GM19395 (cell line): ENCODE results near the gene OLIG3.

Experiments
- ATAC-seq: cut with Tn5 transposase; IDR thresholded peaks from one replicate; pipeline ENCODE4 v1.9.1; 2021; ENCODE audit warnings: mild to moderate bottlenecking, moderate library complexity; ENCODE audit not compliant: unreplicated experiment

The OLIG3 gene

GRCh38 chr6:137496909-137497720 is 2.9 kb upstream of the OLIG3 start:
- ATAC-seq: no peak

- no peak for ATAC-seq
These were observed 2.2 kb upstream of the OLIG3 start for GRCh38 chr6:137496368-137496767.

GRCh38 chr6:137495703-137496336 is 1.6 kb upstream of the OLIG3 start:
- ATAC-seq: no peak

- ATAC-seq: no peak
These were observed 951 bp upstream of the OLIG3 start for GRCh38 chr6:137494988-137495702.

GRCh38 chr6:137493218-137494038 is 766 bp downstream of the OLIG3 start:
- no peak for ATAC-seq

GRCh38 chr6:137492289-137493217 is 1.6 kb downstream of the OLIG3 start:
- no peak for ATAC-seq

- ATAC-seq: no peak
These were observed 2.7 kb downstream of the OLIG3 start for GRCh38 chr6:137491478-137491877.

GRCh38 chr6:137490961-137491360 is 3.2 kb downstream of the OLIG3 start:
- no peak for ATAC-seq

- ATAC-seq: no peak
These were observed 3.9 kb downstream of the OLIG3 start for GRCh38 chr6:137490006-137490905.

- ATAC-seq: no peak
These were observed 4.9 kb downstream of the OLIG3 start for GRCh38 chr6:137489046-137490005.

GRCh38 chr6:137488150-137489045 is 5.8 kb downstream of the OLIG3 start:
- no peak for ATAC-seq

- ATAC-seq: no peak
These were observed 6.4 kb downstream of the OLIG3 start for GRCh38 chr6:137487869-137488149.

GRCh38 chr6:137487181-137487868 is 6.9 kb downstream of the OLIG3 start:
- no peak for ATAC-seq

- no peak for ATAC-seq
These were observed 7.8 kb downstream of the OLIG3 start for GRCh38 chr6:137486416-137486815.

- no peak for ATAC-seq
These were observed 13.8 kb downstream of the OLIG3 start for GRCh38 chr6:137480431-137480830.

- ATAC-seq: no peak
These were observed 19.1 kb downstream of the OLIG3 start for GRCh38 chr6:137475103-137475502.
